Pancreas (tissue), 10 donors: Measurements from ENCODE around the gene CYP4F3. TPM values are rescaled to one million over a fixed set of nuclear protein-coding genes. Genes with fewer than 3 reads are reported as not detected.
A peak's percentile ranks its signal among the peaks of the same experiment; 100 is the strongest.

ENCODE experiments used
- ATAC-seq, 4 donors: fragments of 200-7000 bp; cut with Tn5 transposase; one replicate each; pipeline versions ENCODE4 v1.8.0 to v1.9.1; 2020; ENCODE audit warnings: mild to moderate bottlenecking in 4 of 4, moderate library complexity in 4 of 4
- DNase-seq, 6 donors: peaks; one replicate each; pipeline ENCODE4 v3.0.0-alpha.2; 2020
- FAIRE-seq: peaks from 2 replicates; lab custom pipeline; 2012; peaks lifted over from hg19 to GRCh38; lab: Jason Lieb, UNC
- H3K27ac ChIP-seq, 4 donors: fragments of 200-600 bp; sonication (generic); 1 replicate in 3 of 4; 2 replicates in 1 of 4; pipeline versions ENCODE4 v1.5.0 to v1.8.0; 2020
- H3K27me3 ChIP-seq, 4 donors: fragments of 200-600 bp; one replicate each; pipeline ENCODE4 v1.8.0; 2021
- H3K36me3 ChIP-seq, 3 donors: fragments of 200-600 bp; sonication (generic) in 1 of 3; one replicate each; pipeline versions ENCODE4 v1.5.0 to v1.8.0; 2020 to 2021
- H3K4me1 ChIP-seq, 3 donors: fragments of 200-600 bp; one replicate each; pipeline ENCODE4 v1.8.0; 2021
- H3K4me3 ChIP-seq, 4 donors: fragments of 200-600 bp; sonication (generic) in 2 of 4; one replicate each; pipeline versions ENCODE4 v1.5.0 to v1.8.0; 2020 to 2021
- H3K9me3 ChIP-seq, 4 donors: fragments of 200-600 bp; one replicate each; pipeline ENCODE4 v1.8.0; 2021
- WGBS, 2 donors: extraction: QIAGEN DNeasy Blood & Tissue Kit; methylation state at CpG; one replicate each; pipeline ENCODE4 v1.1.7; 2013; 5-methylcytosine and 5-hydroxymethylcytosine counted together
- intact Hi-C, 3 donors: fragments of 100-400 bp; cut with DNase I; formaldehyde crosslinking; loops; one replicate each; pipeline versions ENCODE4 v1.11.1 to v1.14.2; 2022
- polyA plus RNA-seq, 2 donors: library from polyadenylated mRNA; stranded (reverse); fragments of 200-250 nt; gene quantifications; one replicate each; pipeline ENCODE4 v1.2.3, GENCODE V29; 2013
- total RNA-seq, 6 donors: library from RNA; stranded (reverse); fragmentation: NEBNext Ultra II Directional in 4 of 6; extraction: Animal tissue kit (Norgen Biotek cat#: 25700) in 4 of 6; gene quantifications; one replicate each; pipeline versions ENCODE4 v1.2.1 to v1.2.4, GENCODE V29; 2021 to 2023
- TF ChIP-seq, protein P1 (sequence below), 4 donors: fragments of 200-600 bp; sonication (generic) in 3 of 4; IDR thresholded peaks; one replicate each; pipeline versions ENCODE4 v1.5.0 to v1.8.0; 2021; ENCODE audit warnings: antibody characterized with exemption in 4 of 4
- donor health status: healthy with polysubstance abuse.
- donor health status: DM: no; HTN: no; CAD: no; lungs with moderate emphysema.
- donor health status: DM: no; HTN: no; CAD: no.
- donor health status: control.
- donor health status: control.
- donor health status: Bipolar disorder and iron deficiency.
- donor health status: DM: yes; HTN: yes; CAD: no.
- donor health status: DM: no; HTN: no; CAD: no.
- donor health status: DM: no; HTN: no; CAD: no.
- donor health status: DM: yes; HTN: yes; CAD: no.

The CYP4F3 gene
- total and polyA plus RNA-seq, 8 donors, result 0.23 to 1.8 (median 0.47) TPM

DNA sequence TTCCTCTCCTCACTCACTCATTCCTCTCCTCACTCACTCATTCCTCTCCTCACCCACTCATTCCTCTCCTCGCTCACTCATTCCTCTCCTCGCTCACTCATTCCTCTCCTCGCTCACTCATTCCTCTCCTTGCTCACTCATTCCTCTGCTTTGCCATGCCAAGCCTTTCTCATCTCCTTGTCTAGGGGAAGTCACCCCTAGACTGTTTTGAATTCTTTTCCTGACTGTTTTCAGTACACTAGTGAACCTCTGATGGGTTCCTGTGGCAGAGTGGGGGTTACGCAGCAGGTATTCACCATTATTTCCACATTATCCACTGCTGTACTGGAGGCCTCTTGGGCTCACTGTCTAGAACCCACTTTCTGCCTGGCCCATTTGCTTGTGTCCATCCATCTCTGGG lies 24.5 kb upstream of the CYP4F3 start:
- no peaks in the 10 kb centered on the region for H3K4me1 ChIP-seq
- FAIRE-seq (no peak), ATAC-seq (no peak), DNase-seq (no peak)
- no peaks in the 10 kb centered on the region for H3K36me3 ChIP-seq
- WGBS, 2 donors, result 69 to 87% methylated on average over 4 of the region's 4 CpGs
- H3K27ac ChIP-seq, result no peak overlapping the region
- TF ChIP-seq, protein P1, sequence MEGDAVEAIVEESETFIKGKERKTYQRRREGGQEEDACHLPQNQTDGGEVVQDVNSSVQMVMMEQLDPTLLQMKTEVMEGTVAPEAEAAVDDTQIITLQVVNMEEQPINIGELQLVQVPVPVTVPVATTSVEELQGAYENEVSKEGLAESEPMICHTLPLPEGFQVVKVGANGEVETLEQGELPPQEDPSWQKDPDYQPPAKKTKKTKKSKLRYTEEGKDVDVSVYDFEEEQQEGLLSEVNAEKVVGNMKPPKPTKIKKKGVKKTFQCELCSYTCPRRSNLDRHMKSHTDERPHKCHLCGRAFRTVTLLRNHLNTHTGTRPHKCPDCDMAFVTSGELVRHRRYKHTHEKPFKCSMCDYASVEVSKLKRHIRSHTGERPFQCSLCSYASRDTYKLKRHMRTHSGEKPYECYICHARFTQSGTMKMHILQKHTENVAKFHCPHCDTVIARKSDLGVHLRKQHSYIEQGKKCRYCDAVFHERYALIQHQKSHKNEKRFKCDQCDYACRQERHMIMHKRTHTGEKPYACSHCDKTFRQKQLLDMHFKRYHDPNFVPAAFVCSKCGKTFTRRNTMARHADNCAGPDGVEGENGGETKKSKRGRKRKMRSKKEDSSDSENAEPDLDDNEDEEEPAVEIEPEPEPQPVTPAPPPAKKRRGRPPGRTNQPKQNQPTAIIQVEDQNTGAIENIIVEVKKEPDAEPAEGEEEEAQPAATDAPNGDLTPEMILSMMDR (IDR thresholded peaks at IDR 0.05), result no peak
- no peaks in the 10 kb centered on the region for H3K27me3 ChIP-seq
- no peaks in the 10 kb centered on the region for H3K9me3 ChIP-seq
- no peak overlapping the region for H3K4me3 ChIP-seq
- intact Hi-C loops, result no loop called here

DNA sequence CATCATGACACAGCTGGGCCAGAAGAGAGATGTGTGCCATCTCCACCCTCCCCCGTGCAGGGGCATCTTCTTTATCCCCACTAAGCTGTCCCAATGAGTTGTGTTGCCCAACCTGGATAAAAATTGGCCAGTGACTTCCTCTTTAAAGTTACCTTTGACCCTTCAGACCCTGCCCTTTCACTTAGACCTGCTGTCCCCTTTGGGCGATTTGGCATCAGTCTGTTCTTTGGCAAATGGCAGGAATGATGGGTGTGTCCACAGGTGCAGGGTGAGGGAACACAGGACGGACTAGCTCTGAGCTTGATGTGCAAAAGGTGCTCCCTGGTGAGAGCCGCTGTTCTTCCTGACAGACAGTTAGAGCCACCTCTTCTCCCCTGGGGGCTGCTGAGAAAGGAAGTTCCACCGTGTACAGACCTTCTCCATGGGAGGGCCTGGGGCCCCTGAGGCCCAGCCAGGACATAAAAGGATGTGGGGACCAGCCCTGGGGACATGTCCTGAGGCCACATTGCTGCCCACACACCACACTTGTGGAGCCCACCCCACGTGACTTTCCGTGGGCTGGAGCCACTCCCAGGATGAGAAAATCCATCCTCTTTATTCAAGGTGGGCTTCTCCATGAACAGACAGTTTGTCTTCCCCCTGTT lies 23.9 kb upstream of the CYP4F3 start:
- no peak for DNase-seq
- no peak for FAIRE-seq
- no peak for ATAC-seq
- Histone ChIP-seq H3K27ac (no peak overlapping the region), H3K4me1 (no peaks in the 10 kb centered on the region), H3K36me3 (no peaks in the 10 kb centered on the region), H3K4me3 (no peak overlapping the region), H3K9me3 (no peaks in the 10 kb centered on the region), H3K27me3 (no peaks in the 10 kb centered on the region)
- 38 to 43% methylated on average over 7 of the region's 7 CpGs for WGBS, 2 donors
- intact Hi-C loops, result no loop called here
- TF ChIP-seq, protein P1 (IDR thresholded peaks at IDR 0.05), result no peak

DNA sequence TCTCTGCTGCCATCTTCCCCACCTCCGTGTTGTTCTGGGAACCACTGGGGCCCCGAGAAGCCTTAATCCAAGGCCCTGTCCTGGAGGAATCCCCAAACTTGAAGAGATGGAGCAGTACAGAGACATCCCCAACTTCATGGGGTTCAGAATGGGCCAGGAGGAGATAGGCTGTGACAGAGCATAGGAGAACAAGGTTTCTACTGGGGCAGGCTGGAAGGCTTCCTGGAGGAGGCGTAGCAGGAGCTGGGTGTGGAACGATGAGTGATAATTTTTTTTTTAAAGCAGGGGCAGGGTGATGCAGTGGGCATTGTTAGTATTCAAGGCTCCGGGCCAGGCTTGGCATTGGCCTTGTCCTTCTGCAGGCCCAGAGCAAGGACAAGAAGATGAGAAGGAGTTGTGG lies 22.4 kb upstream of the CYP4F3 start:
- H3K9me3 ChIP-seq, result no peaks in the 10 kb centered on the region
- ATAC-seq (no peak), FAIRE-seq (no peak), DNase-seq (no peak)
- H3K27ac ChIP-seq, result no peak overlapping the region
- H3K36me3 ChIP-seq, result no peaks in the 10 kb centered on the region
- H3K27me3 ChIP-seq, result peaks cover 0 to 4% (median 0%) of the 10 kb centered on the region in 4 donors
- H3K4me1 ChIP-seq, result no peaks in the 10 kb centered on the region
- H3K4me3 ChIP-seq, result no peak overlapping the region
- TF ChIP-seq, protein P1 (IDR thresholded peaks at IDR 0.05), result no peak
- WGBS, 2 donors, result 51 to 66% methylated on average over 5 of the region's 5 CpGs
- intact Hi-C loops, result no loop called here

DNA sequence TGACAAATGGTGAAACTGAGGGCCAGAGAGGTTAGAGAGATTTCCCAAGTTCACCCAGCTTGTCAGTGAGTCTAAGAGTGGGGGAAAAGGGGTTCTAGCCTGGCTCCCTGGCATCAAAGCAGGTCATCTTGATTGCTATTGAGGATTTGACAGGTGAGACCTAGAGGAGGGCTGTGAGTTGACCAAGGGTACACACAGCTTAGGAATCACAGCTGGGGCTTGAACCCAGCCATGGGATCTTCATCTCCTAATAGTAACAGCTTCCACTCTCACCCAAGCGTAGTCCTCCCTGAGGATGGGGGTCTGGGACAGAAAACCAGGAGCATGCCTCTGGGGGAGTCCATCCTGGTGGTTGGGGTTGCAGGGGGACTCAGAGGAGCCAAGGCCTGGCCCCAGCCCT lies 18.9 kb upstream of the CYP4F3 start:
- H3K27me3 ChIP-seq, result peaks cover 0 to 14% (median 4%) of the 10 kb centered on the region in 4 donors
- H3K36me3 ChIP-seq, result no peaks in the 10 kb centered on the region
- no peaks in the 10 kb centered on the region for H3K4me1 ChIP-seq
- intact Hi-C loops, result loop anchor here in 1 of 3 donors (10.0 kb wide), 1 partner anchor 253 kb away; no protein-coding TSS in a partner anchor
- no peaks in the 10 kb centered on the region for H3K9me3 ChIP-seq
- no peak overlapping the region for H3K4me3 ChIP-seq
- DNase-seq (no peak), ATAC-seq (no peak), FAIRE-seq (no peak)
- WGBS, 2 donors, result 51 to 71% methylated on average over 1 of the region's 1 CpG
- TF ChIP-seq, protein P1 (IDR thresholded peaks at IDR 0.05), result no peak
- H3K27ac ChIP-seq, result no peak overlapping the region

DNA sequence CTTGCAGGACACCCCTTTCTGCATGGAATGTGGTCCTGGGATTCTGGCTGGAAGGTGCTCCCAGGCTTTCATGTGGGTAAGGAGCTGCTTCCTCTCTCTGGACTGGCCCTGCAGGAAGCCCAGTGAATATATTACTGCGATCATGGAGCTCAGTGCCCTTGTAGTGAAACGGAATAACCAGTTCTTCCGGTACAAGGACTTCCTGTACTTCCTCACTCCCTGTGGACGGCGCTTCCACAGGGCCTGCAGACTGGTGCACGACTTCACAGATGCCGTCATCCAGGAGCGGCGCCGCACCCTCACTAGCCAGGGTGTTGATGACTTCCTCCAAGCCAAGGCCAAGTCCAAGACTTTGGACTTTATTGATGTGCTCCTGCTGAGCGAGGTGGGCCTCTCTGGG lies 17.7 kb upstream of the CYP4F3 start:
- FAIRE-seq (no peak), DNase-seq (no peak), ATAC-seq (peak in 2 of 4 donors; percentile 21 to 27)
- Histone ChIP-seq H3K4me1 (no peaks in the 10 kb centered on the region), H3K9me3 (no peaks in the 10 kb centered on the region), H3K27me3 (peaks cover 0 to 14% (median 4%) of the 10 kb centered on the region in 4 donors), H3K36me3 (no peaks in the 10 kb centered on the region), H3K4me3 (no peak overlapping the region), H3K27ac (no peak overlapping the region)
- TF ChIP-seq, protein P1 (IDR thresholded peaks at IDR 0.05), result no peak
- intact Hi-C loops, result loop anchor here in 1 of 3 donors (10.0 kb wide), 1 partner anchor 252 kb away; no protein-coding TSS in a partner anchor
- 39 to 41% methylated on average over 11 of the region's 11 CpGs for WGBS, 2 donors
